ENCODE results near the gene HAPLN3.
A peak's percentile ranks its signal among the peaks of the same experiment; 100 is the strongest.

HAPLN3 gene

DNA sequence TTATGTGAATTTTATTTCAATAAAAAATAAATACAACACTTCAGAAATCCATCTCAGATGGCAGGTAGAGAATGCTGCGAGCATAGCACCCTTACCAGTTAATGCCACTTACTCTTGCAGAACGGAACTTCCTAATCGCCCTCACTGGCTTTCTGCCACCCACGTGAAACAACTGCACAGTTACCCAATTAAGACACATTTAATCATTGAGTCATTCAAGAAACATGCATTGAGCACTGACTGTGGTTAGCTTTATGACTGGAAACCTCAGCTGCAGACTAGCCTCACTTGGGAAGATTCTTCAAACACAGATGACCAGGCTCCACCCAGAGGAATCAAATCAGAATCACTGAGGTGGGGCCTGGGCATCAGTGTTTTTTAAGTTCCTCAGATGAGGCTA is 23.4 kb upstream of the HAPLN3 start:
- DNase-seq (ENCODE audit: extremely low spot score): no peak
- ChIA-PET POLR2A (no interaction called here), CTCF (interaction anchor here (2.8 kb wide), 1 partner anchor 14 kb away, joined by 13 read pairs; no protein-coding TSS in a partner anchor)
- TF ChIP-seq L3MBTL2 (conservative IDR thresholded peaks at IDR 0.05) (no peak), HDGF (IDR thresholded peaks at IDR 0.05; ENCODE audit: borderline replicate concordance) (no peak), FOXM1 (IDR thresholded peaks at IDR 0.05; ENCODE audit: borderline replicate concordance) (no peak)

DNA sequence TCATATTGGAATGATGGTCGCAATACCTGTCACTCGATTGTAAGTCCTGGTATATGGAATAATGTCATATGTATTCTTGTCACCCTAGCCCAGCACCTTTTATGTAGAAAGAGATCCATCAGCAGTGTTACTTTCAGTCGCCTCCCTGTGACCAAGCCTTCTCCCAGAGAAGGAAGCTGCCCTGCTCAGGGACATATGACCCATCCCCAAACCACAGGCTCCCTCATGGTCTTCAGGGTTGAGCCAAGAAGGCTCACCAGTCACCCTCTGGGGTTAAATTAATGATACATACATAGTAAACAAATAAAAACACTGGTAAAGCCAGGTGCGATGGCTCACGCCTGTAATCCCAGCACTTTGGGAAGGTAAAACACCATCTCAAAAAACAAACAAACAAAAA is 22.4 kb upstream of the HAPLN3 start:
- DNase-seq (ENCODE audit: extremely low spot score): no peak
- POLR2A ChIA-PET: no interaction called here
- CTCF ChIA-PET: no interaction called here
- no peak for TF ChIP-seq ARNT (IDR thresholded peaks at IDR 0.05)
- TF ChIP-seq TARDBP (IDR thresholded peaks at IDR 0.05): no peak
- no peak for TF ChIP-seq LEF1 (IDR thresholded peaks at IDR 0.05; ENCODE audit: borderline replicate concordance)
- no peak for TF ChIP-seq ELF4 (IDR thresholded peaks at IDR 0.05)
- TF ChIP-seq NFRKB (IDR thresholded peaks at IDR 0.05): no peak
- TF ChIP-seq BHLHE40 (IDR thresholded peaks at IDR 0.05; ENCODE audit: borderline replicate concordance): no peak
- TF ChIP-seq, protein P1, sequence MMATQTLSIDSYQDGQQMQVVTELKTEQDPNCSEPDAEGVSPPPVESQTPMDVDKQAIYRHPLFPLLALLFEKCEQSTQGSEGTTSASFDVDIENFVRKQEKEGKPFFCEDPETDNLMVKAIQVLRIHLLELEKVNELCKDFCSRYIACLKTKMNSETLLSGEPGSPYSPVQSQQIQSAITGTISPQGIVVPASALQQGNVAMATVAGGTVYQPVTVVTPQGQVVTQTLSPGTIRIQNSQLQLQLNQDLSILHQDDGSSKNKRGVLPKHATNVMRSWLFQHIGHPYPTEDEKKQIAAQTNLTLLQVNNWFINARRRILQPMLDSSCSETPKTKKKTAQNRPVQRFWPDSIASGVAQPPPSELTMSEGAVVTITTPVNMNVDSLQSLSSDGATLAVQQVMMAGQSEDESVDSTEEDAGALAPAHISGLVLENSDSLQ (IDR thresholded peaks at IDR 0.05): no peak
- no peak for TF ChIP-seq FOXA1 (IDR thresholded peaks at IDR 0.05)
- no peak for TF ChIP-seq L3MBTL2 (conservative IDR thresholded peaks at IDR 0.05)
- no peak for TF ChIP-seq HDGF (IDR thresholded peaks at IDR 0.05; ENCODE audit: borderline replicate concordance)
- no peak for TF ChIP-seq CTBP1 (IDR thresholded peaks at IDR 0.05; ENCODE audit: borderline replicate concordance)
- TF ChIP-seq SP1 (IDR thresholded peaks at IDR 0.05): no peak
- TF ChIP-seq FOXM1 (IDR thresholded peaks at IDR 0.05; ENCODE audit: borderline replicate concordance): no peak
- TF ChIP-seq FOXK2 (IDR thresholded peaks at IDR 0.05): no peak

DNA sequence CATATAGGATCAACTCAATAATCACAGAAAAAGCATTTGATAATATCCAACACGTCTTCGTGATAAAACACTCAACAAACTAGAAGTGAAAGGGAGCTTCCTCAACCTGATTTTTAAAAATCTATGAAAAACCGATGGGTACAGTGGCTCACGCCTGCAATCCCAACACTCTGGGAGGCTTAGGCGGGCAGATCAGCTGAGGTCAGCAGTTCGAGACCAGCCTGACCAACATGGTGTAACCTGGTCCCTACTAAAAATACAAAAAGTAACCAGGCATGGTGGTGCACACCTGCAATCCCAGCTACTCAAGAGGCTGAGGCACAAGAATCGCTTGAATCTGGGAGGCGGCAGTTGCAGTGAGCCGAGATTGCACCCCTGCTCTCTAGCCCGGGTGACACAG is 20.0 kb upstream of the HAPLN3 start:
- no peak for DNase-seq (ENCODE audit: extremely low spot score)
- CTCF ChIA-PET: interaction anchor here (0.6 to 2.7 kb wide), 2 partner anchors 10 to 20 kb away, joined by 3 to 10 read pairs; no protein-coding TSS in a partner anchor
- POLR2A ChIA-PET: no interaction called here
- TF ChIP-seq FOXM1 (IDR thresholded peaks at IDR 0.05; ENCODE audit: borderline replicate concordance): no peak
- no peak for TF ChIP-seq ZNF384 (IDR thresholded peaks at IDR 0.05)
- no peak for TF ChIP-seq L3MBTL2 (conservative IDR thresholded peaks at IDR 0.05)
- TF ChIP-seq SP1 (IDR thresholded peaks at IDR 0.05): no peak

DNA sequence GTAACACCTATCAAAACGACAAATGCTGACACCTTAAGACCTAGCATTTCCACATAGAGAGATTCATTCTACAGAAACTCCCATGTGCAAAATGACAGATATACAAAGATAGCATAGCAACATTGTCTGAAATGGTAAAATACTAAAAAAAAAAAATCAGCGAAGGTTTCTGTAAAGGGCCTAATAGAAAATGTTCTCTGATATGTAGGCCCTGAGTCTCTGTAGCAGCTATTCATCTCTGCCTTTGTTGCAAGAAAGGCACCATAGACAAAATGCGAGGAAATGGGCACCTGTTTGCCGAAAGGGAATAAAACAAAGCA is 18.5 kb upstream of the HAPLN3 start:
- TF ChIP-seq, protein P1 (IDR thresholded peaks at IDR 0.05): no peak
- TF ChIP-seq SP1 (IDR thresholded peaks at IDR 0.05): no peak
- no peak for TF ChIP-seq TARDBP (IDR thresholded peaks at IDR 0.05)
- no peak for TF ChIP-seq FOXA1 (IDR thresholded peaks at IDR 0.05)
- TF ChIP-seq ARNT (IDR thresholded peaks at IDR 0.05): no peak
- TF ChIP-seq HDGF (IDR thresholded peaks at IDR 0.05; ENCODE audit: borderline replicate concordance): no peak
- no peak for TF ChIP-seq BHLHE40 (IDR thresholded peaks at IDR 0.05; ENCODE audit: borderline replicate concordance)
- no peak for TF ChIP-seq FOXK2 (IDR thresholded peaks at IDR 0.05)
- DNase-seq (ENCODE audit: extremely low spot score): no peak
- POLR2A ChIA-PET: interaction anchor here (0.8 to 1.5 kb wide), 2 partner anchors 9 to 12 kb away, joined by 3 to 4 read pairs; no protein-coding TSS in a partner anchor
- CTCF ChIA-PET: interaction anchor here (2.7 kb wide), 1 partner anchor 9 kb away, joined by 10 read pairs; no protein-coding TSS in a partner anchor

DNA sequence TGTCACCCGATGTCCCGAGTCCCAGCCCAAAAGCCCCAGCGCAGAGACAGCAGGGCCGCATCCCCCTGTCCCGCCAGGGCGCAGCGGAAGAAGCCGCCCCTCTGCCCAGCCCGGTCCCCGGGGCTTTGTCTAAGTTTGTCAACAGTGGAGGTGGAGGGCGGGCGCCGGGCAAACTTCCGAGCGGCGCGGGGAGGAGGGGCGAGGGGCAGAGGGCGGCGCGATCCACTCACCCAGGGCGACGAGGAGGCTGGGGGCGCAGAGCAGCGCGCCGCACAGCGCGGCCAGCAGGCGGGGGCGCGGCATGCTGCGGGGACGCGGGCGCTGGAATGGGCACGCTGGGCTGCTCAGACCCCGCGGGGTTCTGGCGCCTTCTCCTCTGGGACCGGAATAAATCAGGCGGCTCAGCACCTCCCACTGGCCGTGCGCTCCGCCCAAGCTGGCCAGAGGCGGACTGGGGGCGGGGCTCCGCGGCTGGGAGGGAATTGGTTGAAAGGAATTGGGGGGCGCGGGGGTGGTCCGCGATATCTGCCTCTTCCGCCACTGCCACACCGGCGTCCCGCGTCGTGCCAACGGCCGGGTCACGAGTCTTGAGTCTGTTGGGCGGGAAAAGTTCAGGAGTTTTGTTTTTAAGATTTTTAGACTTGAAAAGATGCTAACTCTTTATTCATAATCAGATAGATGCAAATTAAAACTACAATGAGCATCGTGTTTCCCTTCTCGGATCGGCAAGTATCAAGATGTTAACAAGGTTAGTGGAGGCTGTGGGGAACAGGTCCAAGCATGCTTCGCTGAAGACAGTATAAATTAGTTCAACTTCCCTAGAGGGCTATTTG is 17.9 kb upstream of the HAPLN3 start, which contains the start of gene MFGE8:
MFGE8 (minus strand) TSS at position 363 of the 833 bp plus-strand sequence; CDS start at position 303, 60 bp downstream.
- ChIA-PET CTCF (interaction anchor here (2.7 kb wide), 1 partner anchor 8 kb away, joined by 10 read pairs; no protein-coding TSS in a partner anchor), POLR2A (interaction anchor here (0.8 to 1.5 kb wide), 2 partner anchors 8 to 12 kb away, joined by 3 to 4 read pairs; no protein-coding TSS in a partner anchor)
- TF ChIP-seq SUZ12 (IDR thresholded peaks at IDR 0.05) (no peak), ARNT (IDR thresholded peaks at IDR 0.05) (no peak), ELF4 (IDR thresholded peaks at IDR 0.05) (no peak), FOXK2 (IDR thresholded peaks at IDR 0.05) (no peak), ZNF384 (IDR thresholded peaks at IDR 0.05) (no peak), FOXA1 (IDR thresholded peaks at IDR 0.05) (no peak), NFRKB (IDR thresholded peaks at IDR 0.05) (no peak), L3MBTL2 (conservative IDR thresholded peaks at IDR 0.05) (peak; percentile 93), FOXM1 (IDR thresholded peaks at IDR 0.05; ENCODE audit: borderline replicate concordance) (no peak)
- TF ChIP-seq, protein P1 (IDR thresholded peaks at IDR 0.05): peak; percentile 78
- peak; percentile 83 for DNase-seq (ENCODE audit: extremely low spot score)

DNA sequence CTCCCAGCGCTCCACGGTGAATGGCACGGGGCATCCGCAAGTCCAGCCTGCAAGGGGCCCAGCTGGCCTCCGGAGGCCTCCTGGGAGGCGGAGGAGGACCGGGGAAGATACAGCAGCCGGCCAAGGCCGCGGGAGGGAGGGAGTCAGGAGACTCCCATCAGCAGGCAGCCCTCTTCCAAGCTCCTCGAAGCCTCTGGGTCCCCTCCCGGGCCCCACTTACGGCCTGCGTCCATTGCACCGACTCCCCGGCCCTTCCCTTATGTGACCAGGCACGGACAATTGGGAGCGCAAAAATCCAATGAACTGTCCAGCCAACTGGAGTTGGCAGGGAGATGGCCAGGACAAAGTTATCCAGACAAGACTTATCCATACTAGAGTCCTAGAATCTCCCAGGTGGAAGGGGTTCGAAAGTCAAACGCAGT is 17.2 kb upstream of the HAPLN3 start:
- POLR2A ChIA-PET: interaction anchor here (1.3 to 1.4 kb wide), 3 partner anchors 16 to 99 kb away, joined by 3 to 9 read pairs (median 3); no protein-coding TSS in a partner anchor
- no peak for DNase-seq (ENCODE audit: extremely low spot score)

More for the DNA sequence above, 17.2 kb upstream of the HAPLN3 start:
- CTCF ChIA-PET: interaction anchor here (1.1 kb wide), 2 partner anchors 34 to 265 kb away, joined by 3 read pairs; no protein-coding TSS in a partner anchor
- TF ChIP-seq CTBP1 (IDR thresholded peaks at IDR 0.05; ENCODE audit: borderline replicate concordance) (no peak), ARNT (IDR thresholded peaks at IDR 0.05) (no peak), SP1 (IDR thresholded peaks at IDR 0.05) (no peak), FOXM1 (IDR thresholded peaks at IDR 0.05; ENCODE audit: borderline replicate concordance) (no peak), ELF4 (IDR thresholded peaks at IDR 0.05) (no peak), L3MBTL2 (conservative IDR thresholded peaks at IDR 0.05) (0 out of 2 replicates have a peak, but pooled peaks have one; percentile 9)
